ENCODE data around the gene EGFL7.

Gene EGFL7

GRCh38 chr9:136653323-136654079, 9.2 kb upstream of the EGFL7 start:
- no peak overlapping the region for H3K4me3 ChIP-seq (ENCODE audit: low read depth, low read length)
- ChIA-PET POLR2A (no interaction called here), CTCF (interaction anchor here (0.9 to 21.7 kb wide), 3 partner anchors 19 to 166 kb away, joined by 3 to 371 read pairs (median 4); no protein-coding TSS in a partner anchor)
- DNase-seq (ENCODE audit: low read depth, low spot score): no peak
- TF ChIP-seq CTCF (IDR thresholded peaks at IDR 0.05; ENCODE audit: insufficient read depth, low read length, missing control alignments): no peak

GRCh38 chr9:136654820-136655535, 7.7 kb upstream of the EGFL7 start:
- no peak for TF ChIP-seq CTCF (IDR thresholded peaks at IDR 0.05; ENCODE audit: insufficient read depth, low read length, missing control alignments)
- POLR2A ChIA-PET: no interaction called here

GRCh38 chr9:136655536-136656182, 7.1 kb upstream of the EGFL7 start:
- no peak for DNase-seq (ENCODE audit: low read depth, low spot score)
- TF ChIP-seq CTCF (IDR thresholded peaks at IDR 0.05; ENCODE audit: insufficient read depth, low read length, missing control alignments): no peak
- no peak overlapping the region for H3K4me3 ChIP-seq (ENCODE audit: low read depth, low read length)
- CTCF ChIA-PET: interaction anchor here (0.8 to 2.9 kb wide), 7 partner anchors 8 to 171 kb away, joined by 3 to 11 read pairs (median 3); no protein-coding TSS in a partner anchor
- POLR2A ChIA-PET: no interaction called here

More at GRCh38 chr9:136654820-136655535, 7.7 kb upstream of the EGFL7 start:
- CTCF ChIA-PET: interaction anchor here (0.8 to 2.9 kb wide), 4 partner anchors 10 to 170 kb away, joined by 3 to 11 read pairs (median 8); no protein-coding TSS in a partner anchor
- no peak overlapping the region for H3K4me3 ChIP-seq (ENCODE audit: low read depth, low read length)
- no peak for DNase-seq (ENCODE audit: low read depth, low spot score)

GRCh38 chr9:136656183-136656738, 6.5 kb upstream of the EGFL7 start:
- no peak for TF ChIP-seq CTCF (IDR thresholded peaks at IDR 0.05; ENCODE audit: insufficient read depth, low read length, missing control alignments)
- DNase-seq (ENCODE audit: low read depth, low spot score): no peak
- H3K4me3 ChIP-seq (ENCODE audit: low read depth, low read length): no peak overlapping the region
- POLR2A ChIA-PET: no interaction called here
- CTCF ChIA-PET: interaction anchor here (0.9 to 3.4 kb wide), 7 partner anchors 8 to 167 kb away, joined by 3 to 16 read pairs (median 7); no protein-coding TSS in a partner anchor

DNA sequence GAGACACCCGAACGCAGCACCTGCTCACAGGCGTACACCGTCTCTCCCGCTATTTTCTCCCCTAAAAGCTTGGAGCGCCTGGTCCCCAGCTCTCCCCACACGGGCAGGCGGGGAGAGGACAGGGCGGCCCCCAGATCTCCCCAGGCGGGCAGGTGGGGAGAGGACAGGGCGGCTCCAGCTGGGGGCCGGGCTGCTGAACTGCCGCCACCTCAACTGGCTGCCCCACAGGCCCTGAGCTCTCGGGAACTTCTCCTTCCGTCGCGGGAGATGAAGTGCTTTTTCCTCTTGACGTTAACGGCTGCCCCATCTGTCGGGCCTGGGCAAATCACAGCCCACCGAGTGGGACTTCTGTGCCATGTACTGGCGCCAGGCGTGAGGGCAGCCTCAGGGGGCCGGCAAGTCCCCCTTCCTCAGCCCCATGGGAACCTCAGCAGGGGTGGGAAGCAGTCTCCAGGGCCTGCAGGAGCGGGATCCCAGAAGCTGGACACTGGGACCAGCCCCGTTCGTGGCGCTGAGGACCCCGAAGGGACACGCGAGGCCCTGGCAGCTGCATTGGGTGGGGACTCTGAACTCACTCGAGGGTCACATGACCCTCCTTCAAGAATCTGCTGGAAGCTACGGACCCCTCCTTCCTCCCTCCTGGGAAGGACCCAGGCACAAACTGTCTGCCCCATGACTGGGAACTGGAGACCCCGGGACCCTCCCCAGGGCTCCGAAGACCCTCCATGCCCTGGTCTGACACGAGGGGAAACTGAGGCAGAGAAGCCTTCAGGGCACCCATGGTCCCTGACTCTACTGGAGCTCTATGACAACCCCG, 5.7 kb upstream of the EGFL7 start:
- TF ChIP-seq CTCF (IDR thresholded peaks at IDR 0.05; ENCODE audit: insufficient read depth, low read length, missing control alignments): no peak
- DNase-seq (ENCODE audit: low read depth, low spot score): no peak
- no peak overlapping the region for H3K4me3 ChIP-seq (ENCODE audit: low read depth, low read length)
- CTCF ChIA-PET: interaction anchor here (0.9 to 3.4 kb wide), 7 partner anchors 8 to 168 kb away, joined by 3 to 16 read pairs (median 7); no protein-coding TSS in a partner anchor
- POLR2A ChIA-PET: no interaction called here
